SKM-1 treated with dmso at 0.1 percent for 144 hours (cell line): ENCODE measurements around the gene AHDC1.
"Not testable (repeated sequence)": the region's sequence is repeated elsewhere in the genome, so short reads cannot be mapped to it uniquely, and the experiment has no call there.

Experiments used
- DNase-seq: peaks from one replicate; lab custom pipeline; 2025; ENCODE audit not compliant: unreplicated experiment; lab: John Stamatoyannopoulos, UW

AHDC1 gene

DNA sequence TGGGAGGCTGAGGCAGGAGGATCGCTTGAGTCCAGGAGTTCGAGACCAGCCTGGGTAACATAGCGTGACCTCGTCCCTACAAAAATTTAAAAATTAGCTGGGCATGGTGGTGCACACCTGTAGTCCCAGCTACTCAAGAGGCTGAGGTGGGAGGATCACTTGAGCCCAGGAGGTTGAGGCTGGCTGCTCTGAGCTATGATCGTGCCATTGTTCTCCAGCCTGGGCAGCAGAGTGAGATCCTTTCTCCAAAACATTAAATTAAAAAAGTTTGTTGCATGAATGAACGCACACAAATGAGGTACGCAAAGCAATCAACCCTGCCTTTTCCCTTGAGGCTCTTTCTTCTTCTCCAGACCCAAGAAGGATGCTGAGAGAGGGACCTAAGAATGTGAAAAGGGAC is 50.1 kb downstream of the AHDC1 start:
- DNase-seq: not testable (repeated sequence)

DNA sequence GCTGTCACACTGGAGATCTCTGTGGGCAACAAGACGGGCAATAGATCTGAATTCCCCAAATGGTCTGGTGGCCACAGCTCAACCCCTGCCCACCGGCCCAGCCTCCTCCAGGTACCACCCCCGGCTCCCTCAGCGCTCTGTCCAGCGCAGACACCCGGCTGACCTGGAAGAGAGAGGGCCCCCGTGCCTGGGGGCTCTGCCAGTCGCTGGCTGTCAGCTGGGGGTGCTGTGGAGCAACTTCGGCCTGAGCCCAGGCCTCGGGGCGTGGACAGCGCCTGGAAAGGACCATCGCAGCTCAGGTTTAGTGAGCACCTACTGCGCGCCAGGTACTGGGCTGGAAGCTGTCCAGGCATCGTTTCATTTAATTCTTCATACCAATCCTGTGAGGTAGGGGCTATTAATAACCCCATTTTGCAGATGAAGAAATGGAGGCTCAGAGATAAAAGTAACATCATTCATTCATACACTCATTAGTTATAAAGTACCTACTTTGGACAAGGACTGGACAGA is 51.0 kb downstream of the AHDC1 start:
- DNase-seq: no peak

DNA sequence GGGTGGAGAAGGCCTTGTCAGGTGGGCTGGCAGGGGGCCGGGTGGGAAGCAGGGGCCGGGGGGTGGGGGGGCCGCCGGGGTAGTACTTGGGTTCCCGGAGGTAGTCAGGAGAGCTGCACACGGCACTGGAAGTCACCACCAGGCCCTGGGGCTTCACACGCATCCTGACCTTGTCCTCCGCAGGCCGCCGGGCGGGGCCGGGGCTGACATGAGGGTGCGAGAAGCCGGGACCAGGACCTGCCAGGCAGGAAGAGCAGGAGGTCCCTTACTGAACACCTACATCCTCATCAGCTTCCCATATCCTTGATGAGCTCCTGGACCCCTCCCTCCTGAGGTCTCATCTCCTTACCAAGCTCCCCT is 52.0 kb downstream of the AHDC1 start:
- no peak for DNase-seq

DNA sequence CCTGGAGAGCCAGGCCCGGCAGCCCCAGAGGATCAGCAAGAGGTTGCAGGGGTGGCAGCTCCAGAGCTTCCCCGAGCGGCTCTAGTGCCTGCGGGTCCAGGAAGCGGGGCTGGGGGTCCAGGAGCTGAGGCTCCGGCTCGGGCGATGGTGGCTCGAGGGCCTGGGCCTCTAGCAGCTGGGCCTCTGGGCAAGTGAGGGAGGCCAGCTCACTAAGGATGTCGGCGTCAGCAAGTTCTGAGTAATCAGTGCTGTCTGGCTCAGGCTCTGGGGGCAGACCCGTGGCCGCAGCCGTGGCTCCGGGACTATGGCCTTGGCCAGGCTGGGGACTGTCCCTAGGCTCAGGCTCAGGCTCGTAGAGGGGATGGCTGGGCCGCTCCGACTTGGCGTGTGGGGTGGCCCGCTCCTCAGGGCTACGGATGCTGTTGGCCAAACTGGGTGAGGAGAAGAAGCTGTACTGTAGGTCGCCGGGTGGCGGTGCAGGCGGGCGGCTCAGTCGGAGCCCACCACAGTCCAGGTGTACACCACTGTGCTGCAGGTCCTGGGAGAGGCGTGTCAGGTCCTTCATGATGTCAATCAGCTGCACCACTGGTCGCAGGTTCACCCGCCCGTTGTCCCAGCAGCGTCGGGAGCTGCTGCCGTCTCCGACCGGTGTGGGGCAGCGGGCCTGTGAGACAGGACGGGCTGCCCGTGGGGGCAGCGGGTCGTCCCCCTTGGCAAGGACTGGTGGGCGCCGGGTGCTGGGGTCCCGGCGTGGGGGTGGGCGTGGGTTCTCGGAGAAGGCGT is 52.6 kb downstream of the AHDC1 start:
- no peak for DNase-seq

DNA sequence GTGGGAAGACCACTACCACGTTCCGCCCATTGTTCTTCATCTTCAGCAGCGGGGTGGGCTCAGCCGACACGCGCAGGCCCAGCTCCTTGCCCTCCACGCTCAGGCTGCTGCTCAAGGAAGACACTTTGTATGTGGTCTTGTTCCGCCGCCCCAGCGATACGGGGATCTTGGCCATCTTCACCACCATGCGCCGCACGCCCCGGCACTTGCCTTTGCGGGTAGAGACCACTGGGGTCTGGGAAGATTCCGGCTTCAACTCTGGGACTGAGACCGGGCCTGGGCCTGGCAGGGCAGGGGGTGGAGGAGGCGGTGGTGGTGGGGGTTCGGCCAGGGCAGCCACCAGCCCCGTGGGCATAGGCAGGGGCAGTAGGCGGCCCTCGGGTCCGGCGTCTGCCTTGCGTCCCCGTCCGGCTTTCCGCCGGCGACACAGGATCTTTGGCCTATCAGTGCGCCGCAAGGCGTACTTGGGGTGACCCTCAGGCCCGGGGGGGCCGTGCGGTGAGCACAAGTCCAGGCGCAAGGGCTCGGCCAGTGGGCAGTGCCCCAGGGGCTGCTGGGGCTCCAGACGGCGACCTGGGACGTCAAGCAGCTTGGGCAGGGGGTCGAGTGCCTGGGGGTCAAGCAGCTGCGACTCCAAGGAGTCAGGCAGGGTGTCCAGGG is 53.3 kb downstream of the AHDC1 start:
- no peak for DNase-seq

DNA sequence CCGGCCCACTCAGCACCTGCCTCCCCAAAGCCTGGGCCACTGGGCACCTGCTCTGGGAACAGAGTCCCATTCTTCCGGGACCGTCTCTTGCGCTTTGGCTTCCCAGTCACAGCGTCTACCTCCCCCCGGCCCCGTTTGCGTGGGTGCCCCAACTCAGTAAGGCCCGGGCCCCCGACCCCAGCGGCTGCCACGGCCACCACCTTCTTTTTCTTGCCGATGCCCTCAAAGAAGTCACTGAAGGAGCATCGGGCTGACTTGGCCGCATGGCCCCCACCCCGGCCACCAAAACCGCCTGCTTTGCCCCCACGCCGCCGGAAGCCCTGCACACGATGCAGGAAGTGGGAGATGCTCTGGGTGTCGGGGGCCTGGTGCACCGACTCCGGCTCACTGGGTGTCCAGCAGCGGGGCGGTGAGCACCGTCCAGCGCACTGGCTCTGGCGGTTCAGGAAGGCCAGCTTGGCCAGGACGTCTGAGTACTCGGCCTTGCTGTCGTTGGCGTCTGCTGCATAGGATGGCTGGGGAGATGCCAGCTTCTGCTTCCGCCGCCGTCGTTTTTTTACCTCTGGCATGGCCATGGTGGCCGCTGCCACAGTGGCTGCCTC is 54.0 kb downstream of the AHDC1 start:
- no peak for DNase-seq

DNA sequence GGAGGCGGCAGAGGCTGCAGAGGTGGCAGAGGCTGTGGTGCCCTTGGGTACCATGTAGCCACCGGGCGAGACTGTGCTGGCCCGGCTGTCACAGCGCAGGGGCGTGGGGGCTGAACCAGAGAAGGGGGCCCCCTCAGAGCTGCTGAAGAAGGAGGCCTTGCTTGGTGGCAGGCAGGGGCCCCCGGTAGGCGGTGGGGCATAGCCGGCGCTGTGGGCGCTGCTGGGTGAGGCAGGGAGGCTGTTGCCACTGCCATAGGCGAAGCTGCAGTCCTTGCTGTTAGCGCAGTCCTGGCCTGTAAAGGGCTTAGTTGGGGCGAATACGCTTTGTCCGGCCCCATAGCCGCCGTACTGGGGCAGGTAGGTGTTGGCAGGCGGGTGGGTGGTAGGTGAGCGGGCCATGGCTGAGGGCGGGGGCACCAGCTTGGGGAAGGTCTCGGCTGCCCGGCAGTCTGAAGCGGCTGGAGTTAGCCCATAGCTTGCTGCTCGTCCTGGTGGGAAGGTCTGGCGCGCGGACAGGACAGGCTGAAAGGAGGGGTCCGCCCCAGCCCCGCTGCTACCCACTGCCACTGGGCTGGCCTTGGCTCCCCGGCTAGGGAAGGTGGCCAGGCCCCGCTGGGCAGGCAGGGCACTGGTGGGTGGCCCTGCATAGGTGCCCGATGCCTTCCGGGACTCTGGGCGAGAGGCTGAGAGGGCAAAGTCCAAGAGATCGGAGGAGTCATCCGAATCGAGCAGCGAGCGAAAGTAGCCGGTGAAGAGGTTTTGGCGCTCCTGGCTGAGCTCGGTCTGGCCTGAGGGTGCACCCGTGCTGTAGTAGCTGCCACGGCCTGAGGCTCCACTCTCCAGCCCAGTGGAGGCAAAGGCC is 54.9 kb downstream of the AHDC1 start:
- DNase-seq: no peak

DNA sequence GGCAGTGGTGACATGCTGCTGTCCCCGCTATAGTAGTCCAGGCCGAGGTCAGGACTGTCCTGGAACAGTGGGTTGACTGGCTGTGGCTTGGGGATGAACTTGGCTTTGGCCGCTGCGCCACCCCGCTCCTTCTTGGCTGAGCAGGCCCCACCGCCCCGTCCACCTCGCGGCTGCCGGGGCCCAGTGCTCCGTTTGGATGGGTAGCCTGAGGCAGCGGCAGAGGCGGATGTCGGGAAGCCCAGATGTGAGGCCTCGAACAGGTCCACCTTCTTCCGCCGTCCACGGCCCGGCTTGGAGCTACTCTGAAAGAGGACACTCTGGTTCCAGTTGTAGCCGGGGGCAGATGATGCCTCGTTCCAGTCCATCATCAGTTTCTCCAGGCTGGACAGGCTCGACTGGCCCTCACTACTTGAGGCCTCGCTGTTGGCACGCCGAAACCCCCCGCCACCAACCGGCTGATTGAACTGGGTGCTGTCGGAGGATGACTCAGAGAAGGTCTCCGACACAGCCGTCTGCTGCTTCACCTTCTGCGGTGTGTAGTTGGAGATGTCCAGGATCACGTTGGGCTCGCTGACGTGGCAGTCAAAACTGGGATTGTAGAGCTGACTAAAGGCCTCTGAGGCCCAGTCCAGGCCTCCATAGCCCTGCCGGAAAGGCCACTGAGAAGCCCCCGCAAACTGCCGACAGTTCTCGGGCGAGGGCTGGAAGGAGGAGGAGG is 55.6 kb downstream of the AHDC1 start:
- no peak for DNase-seq

DNA sequence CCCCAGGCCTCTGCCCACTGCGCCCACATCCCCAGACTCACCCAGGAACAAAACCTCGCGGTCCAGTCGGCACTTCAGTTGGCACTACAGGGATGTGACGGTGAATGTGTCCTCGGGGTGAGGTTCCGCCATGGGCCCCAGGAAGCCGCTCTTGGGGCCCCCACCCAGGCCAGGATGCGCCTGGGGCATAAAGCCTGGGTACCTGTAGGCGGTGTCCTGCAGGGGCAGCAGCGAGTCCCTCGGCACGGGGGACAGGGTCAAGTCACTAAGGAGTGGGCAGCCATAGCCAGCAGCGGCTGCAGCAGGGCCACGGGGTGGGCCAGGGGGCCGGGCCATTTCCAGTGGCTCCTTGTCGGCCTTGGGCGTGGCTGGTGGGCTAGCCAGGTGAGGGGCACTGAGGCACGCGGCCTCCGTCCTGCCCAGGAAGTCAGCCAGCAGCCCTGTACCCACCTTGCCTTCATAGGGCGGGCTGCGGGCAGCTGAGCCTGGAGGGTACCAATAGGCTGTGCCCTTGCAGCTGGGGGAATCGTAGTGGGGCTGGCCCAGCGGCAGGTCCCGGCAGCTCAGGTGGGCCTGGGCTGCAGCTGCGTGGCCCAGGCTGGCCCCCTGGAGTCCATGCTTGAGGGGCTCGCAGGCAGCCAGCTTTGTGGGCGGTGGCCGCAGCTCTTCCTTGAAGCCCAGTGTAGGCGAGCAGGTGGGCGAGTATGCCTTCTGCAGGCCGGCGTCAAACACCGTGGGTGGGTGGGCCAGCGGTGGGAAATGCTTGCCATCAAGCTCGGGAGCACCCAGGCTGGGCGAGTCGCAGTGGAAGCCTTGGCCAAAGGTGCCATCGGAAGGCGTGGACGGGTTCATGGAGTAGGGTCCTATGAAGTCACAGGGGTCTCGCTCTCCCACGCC is 56.5 kb downstream of the AHDC1 start:
- DNase-seq: no peak

DNA sequence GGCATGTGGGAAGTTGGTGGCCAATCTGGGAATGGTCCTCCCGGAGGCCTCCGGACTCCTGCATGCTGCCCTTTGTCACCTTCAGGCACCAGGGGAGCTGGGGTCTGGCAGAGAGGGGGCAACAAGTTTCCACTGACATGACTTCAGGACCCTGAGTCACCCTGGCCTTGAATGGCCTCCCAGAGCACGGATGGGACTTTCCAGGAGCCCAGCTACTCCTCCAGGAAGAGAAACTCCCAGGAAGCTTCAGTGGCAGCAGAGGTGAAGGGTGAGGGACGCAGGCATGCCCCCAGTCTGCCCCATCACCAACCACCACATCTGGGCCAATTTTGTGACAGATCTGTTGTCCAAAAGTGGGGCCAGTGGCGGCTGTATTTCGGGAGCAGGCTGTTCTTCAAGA is 58.1 kb downstream of the AHDC1 start:
- DNase-seq: no peak

DNA sequence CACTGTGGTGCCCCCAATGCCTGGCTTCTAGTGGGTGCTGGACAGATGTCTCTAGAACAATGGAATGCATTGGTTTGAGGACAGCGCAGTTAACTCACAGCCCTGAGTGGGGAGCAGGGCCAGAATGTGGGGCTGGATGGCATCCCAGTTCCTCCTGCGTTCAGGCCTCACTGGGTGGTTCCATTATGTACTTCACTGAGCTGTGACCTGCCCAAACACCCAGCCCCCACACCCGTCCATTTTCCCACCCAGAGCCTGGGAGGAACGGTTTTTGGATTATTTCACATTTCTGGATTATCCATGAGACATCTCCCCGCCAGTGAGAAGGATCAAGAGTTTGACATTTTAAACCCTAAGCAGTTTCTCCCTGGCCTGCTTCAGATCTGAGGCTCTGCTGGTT is 58.7 kb downstream of the AHDC1 start:
- no peak for DNase-seq

DNA sequence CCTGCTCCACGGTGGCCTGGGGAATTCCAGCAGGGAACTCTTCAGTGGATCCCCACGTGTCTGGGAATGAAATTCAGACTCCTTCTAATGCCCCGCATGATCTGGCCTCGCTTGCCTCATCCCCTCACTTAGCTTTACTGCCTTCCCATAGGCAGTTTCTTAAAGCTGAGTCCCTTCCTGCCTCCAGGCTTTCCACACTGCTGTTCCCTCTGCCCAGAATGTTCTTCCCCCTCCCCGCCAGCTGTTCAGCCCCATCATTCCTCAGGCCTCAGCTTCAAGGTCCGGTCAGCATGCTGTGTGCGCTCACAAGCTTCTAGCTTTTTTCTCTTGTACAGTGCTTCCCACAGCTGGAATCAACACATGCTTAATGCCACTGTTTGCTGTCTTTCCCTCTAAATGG is 59.1 kb downstream of the AHDC1 start:
- no peak for DNase-seq

DNA sequence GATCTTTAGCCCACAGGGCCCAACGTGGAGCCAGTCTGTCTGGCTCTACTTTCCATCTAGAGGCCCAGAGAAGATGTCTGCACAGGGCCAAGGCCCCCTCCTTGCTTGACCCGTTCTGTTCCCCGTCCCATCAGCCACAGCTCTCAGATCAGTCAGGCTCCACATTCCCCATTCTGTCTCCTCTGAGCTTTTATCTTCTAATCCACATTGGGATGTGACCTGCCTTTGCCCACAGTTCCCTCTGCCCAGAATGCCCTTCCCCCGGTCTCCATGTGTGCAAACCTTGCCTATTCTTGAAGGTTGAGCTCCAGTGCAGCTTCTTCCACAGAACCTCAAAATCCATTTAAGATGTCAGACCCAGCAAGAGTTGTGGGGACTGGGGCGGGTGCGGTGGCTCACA is 60.7 kb downstream of the AHDC1 start:
- no peak for DNase-seq

DNA sequence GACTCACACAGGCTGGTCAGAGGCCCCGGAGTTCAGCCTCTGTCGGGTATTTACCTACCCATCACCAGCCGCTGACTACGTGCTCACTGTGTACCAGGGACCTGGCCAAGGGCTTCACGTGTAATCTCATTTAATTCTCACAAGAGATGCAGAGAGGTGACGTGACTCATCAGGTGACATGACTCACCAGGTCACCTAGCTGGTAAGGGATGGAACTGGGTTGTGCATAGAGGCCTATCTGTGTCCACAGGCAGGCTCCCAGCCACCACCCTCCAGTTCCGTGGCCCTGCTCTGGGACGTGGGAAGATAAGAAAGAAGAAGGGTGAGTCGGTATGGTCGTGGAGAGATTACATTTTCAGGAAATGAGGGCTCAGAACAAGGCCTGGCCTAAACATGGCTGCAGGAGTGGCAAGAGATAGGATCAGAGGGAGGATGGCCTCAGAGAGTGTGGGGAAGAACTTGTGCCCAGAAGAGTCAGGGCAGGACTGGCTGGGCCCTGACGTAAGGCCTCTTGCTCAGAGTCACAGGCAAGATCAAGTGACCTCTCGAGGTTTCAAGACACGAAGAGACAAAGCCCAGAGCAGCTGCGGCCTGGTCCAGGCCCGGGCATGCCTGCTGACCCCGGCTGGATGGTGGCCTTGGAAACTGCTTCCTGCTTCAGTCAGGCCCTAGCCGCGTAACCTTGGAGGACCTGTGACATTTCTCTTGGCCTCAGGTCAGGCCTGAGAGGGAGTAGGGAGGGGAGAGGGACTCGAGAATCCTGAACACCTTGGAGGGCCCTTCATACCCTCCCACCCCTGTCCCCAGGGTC is 61.3 kb downstream of the AHDC1 start:
- DNase-seq: no peak

DNA sequence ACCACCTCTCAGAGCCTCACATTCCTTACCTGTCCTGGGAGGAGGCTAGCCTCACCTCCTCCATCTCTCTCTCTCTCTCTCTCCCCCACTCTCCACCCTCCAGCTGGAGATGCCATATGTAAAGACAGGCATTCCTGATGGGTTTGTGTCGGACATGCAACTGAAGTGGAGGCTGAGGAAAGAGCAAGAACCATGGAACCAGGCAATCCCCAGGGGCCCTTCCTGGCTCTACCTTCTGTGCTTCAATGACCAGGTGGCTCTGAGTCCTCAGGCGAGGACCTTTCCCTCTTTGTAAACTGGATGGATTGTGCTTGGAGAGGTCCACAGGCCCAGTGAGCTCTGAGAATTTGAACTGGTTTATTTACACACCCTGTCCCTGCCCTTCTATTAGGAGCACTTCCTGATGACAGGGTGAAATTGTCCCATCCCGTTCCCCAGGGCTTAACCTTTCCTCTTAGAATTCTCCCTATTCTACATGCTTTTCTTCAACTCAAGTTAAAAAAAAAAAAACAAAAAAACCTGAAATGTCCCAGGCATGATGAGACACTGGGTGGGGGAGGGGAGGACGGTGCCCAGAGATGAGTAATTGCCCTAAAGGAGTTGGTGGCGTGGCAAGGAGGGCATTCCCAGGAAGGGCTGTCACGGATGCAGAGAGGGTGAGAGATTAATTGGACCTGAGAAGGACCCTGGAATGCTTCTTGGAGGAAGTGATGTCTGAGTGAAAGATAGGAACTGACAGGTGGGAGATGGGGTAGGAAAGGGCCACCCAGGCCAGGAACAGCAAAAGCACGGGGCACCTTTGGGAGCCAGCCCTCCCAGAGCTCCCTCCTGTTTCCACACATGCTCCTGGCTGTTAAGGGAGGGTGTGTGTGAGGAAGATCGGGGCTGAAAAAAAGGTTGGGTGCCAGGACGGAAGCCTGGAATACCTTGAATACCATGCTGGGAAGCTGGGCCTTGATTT is 63.8 kb downstream of the AHDC1 start:
- no peak for DNase-seq

DNA sequence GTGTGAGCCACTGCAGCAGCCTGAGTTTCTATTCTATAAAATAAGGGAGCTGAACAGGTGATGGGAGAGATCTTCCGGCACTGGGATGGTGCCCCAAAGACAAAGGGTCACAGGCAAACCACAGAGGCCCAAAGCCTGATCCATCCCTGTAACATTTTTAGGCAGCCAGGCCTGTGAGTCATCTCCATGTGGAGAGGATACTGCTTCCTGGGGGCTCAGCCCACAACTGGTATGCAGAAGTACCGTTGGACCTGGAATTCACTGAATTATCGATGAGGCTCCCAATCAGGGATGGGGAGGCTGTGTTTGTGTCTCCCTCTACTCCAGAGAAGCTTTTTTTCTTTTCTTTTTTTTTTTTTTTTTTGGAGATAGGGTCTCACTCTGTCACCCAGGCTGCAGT is 65.2 kb downstream of the AHDC1 start:
- DNase-seq: no peak

DNA sequence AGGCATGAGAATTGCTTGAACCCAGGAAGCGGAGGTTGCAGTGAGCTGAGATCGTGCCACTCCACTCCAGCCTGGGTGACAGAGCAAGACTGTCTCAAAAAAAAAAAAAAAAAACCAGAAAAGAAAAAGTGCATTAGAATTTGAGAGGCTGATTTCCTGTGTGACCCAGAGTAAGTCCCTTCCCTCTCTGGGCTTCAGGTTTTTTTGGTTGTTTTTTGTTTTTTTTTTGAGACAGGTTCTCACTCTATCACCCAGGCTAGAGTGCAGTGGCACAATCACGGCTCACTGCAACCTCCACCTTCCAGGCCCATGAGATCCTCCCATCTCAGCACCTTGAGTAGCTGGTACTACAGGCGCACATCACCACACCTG is 65.7 kb downstream of the AHDC1 start:
- not testable (repeated sequence) for DNase-seq

DNA sequence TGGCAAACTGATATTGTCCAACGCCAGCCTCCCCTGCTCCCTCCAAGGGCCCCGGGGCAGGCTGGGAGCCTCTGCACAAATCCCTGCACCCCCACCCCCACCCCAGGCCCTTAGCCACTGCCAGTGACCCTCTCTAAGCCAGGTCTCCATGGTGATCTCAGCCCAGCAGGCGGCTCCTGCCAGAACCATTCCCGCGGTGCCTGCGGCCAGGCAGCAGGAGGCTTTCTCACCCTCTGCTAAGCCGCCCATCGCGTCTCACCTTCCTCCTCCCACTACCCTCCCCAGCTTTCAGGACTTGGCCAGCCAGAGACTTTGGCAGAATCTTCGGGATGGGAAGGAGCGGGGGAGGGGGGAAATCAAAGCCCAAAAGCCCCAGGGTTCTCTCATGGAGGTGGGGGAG is 67.2 kb downstream of the AHDC1 start:
- DNase-seq: no peak
